ENCODE results near the gene DBI. TPM values are rescaled to one million over a fixed set of nuclear protein-coding genes. Genes with fewer than 3 reads are reported as not detected.
"Not testable (repeated sequence)": the region's sequence is repeated elsewhere in the genome, so short reads cannot be mapped to it uniquely, and the experiment has no call there.

Gene DBI
- polyA plus RNA-seq, 3 donors, result 252 to 308 (median 290) TPM

GRCh38 chr2:119393971-119394748 lies 27.4 kb downstream of the DBI start:
- DNase-seq (ENCODE audit: low read depth in 3 of 3, low spot score in 2 of 3), result no peak

GRCh38 chr2:119397196-119397595 lies 30.4 kb downstream of the DBI start:
- no peak for DNase-seq (ENCODE audit: low read depth in 3 of 3, low spot score in 2 of 3)

DNA sequence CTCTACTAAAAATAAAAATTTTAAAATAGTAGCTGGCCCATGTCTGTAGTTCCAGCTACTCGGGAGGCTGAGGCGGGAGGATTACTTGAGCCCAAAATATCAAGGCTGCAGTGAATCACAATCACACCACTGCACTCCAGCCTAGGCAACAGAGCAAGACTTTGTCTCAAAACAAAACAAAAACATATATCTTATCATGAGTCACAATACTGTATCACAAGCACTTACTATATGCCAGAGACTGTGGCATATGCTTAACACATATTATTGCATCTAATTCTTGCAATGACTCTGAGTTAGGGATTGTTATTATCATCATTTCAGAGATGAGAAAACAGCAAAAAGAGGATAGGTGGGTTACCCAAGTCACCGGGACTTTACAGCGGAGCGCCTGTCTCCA lies 35.3 kb downstream of the DBI start:
- DNase-seq (ENCODE audit: low read depth in 3 of 3, low spot score in 2 of 3), result no peak

GRCh38 chr2:119402645-119403560 lies 36.1 kb downstream of the DBI start:
- no peak for DNase-seq (ENCODE audit: low read depth in 3 of 3, low spot score in 2 of 3)

- not testable (repeated sequence) for DNase-seq (ENCODE audit: low read depth in 3 of 3, low spot score in 2 of 3)
These were observed 36.8 kb downstream of the DBI start for GRCh38 chr2:119403618-119404017.

GRCh38 chr2:119405151-119405550 lies 38.4 kb downstream of the DBI start:
- DNase-seq (ENCODE audit: low read depth in 3 of 3, low spot score in 2 of 3), result no peak

- DNase-seq (ENCODE audit: low read depth in 3 of 3, low spot score in 2 of 3), result no peak
These were observed 40.8 kb downstream of the DBI start for GRCh38 chr2:119407430-119408220.

DNA sequence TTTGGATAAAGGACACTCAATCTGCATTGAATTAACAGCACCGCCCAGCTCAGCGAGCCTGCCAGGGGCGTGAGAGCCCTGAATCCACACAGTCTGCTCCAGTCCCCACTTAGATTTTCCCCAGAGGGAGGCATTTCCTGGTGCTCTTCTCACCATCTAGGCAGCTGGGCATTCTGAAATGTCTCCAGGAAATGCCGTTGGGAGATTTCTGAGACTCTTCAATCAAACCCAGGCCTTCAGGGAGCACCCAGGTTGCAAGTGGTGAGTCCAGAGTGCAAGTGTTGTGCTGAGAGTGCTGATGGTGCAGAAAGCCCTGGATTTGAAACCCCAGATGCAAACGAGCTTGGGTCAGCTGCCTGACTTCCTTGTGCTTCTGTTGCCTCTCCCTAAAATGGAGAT lies 41.4 kb downstream of the DBI start:
- DNase-seq (ENCODE audit: low read depth in 3 of 3, low spot score in 2 of 3), result no peak

GRCh38 chr2:119409506-119409905 lies 42.7 kb downstream of the DBI start:
- DNase-seq (ENCODE audit: low read depth in 3 of 3, low spot score in 2 of 3), result no peak

GRCh38 chr2:119414894-119415293 lies 48.1 kb downstream of the DBI start:
- no peak for DNase-seq (ENCODE audit: low read depth in 3 of 3, low spot score in 2 of 3)

- DNase-seq (ENCODE audit: low read depth in 3 of 3, low spot score in 2 of 3), result no peak
These were observed 48.9 kb downstream of the DBI start for GRCh38 chr2:119415630-119416029.

GRCh38 chr2:119416299-119416923 lies 49.6 kb downstream of the DBI start:
- no peak for DNase-seq (ENCODE audit: low read depth in 3 of 3, low spot score in 2 of 3)

GRCh38 chr2:119417908-119418307 lies 51.1 kb downstream of the DBI start:
- no peak for DNase-seq (ENCODE audit: low read depth in 3 of 3, low spot score in 2 of 3)

DNA sequence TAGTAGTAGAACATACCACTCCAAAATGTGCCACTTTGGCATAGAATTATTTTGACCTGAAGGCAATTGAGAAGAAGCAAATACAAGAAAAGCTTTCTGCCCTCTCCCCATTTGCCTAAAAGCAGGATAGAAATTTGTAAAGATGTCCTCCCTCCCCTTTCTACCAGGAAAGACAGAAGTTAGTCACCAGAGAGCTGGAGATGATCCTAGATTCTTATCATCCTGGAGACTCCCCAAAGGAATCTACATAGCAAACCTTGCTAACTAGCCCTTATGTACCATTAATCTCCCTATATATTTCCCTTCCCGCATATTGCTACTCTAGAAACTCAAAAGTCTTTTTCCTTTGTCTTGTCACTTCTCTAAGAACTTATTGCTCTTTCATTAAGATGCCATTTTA lies 52.3 kb downstream of the DBI start:
- DNase-seq (ENCODE audit: low read depth in 3 of 3, low spot score in 2 of 3), result no peak

DNA sequence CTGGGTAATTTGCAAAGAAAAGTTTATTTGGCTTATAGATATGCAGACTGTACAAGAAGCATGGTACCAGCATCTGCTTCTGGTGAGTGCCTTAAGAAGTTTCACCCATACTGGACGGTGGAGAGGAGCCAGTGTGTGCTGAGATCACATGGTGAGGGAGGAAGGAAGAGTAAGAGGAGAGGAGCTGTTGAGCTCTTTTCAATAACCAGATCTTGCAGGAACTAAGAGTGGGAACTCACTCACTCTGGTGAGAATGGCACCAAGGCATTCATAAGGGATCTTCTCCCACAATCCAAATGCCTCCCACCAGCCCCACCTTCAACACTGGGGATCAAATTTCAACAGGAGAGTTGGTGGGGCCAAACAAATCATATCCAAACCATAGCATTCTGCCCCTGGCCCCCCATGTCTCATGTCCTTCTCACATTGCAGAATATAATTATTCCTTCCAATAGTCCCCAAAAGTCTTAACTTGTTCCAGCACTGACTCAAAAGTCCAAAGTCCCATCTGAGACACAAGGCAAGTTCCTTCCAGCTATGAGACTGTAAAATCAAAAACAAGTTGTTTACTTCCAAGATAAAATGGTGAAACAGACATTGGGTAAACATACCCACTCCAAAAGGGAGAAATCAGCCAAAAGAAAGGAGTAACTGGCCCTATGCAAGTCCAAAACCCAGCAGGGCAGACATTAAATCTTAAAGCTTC lies 53.2 kb downstream of the DBI start:
- no peak for DNase-seq (ENCODE audit: low read depth in 3 of 3, low spot score in 2 of 3)

DNA sequence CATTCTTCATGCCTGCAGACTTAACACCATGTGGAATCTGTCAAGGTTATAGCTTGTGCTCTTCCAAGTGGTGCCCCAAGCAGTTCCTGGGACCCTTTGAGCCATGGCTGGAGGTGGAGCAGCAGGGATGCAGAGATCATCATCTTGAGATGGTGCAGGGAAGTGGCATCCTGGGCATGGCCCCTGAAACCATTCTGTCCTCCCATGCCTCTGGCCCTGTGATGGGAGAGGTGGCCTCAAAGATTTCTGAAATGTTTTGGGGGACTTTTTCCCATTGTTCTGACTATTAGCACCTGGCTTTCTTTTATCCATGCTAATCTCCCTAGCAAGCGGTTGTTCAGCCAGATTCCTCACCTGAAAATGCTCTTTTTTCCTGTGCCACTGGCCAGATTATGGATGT lies 54.5 kb downstream of the DBI start:
- DNase-seq (ENCODE audit: low read depth in 3 of 3, low spot score in 2 of 3), result no peak

DNA sequence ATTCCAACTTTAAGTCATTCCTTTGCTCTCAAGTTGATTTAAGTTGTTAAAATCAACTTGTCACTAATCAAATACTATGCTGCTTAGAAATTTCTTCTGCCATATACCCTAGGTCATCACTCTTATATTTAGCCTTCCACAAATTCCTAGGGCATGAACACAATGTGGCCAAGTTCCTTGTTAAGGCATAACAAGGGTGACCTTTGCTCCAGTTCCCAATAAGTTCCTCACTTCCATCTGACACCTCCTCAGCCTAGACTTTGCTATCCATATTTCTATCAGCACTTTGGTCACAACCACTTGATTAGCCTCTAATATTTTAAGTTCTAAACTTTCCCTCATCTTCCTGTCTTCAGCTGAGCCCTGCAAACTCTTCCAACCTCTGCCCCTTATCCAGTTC lies 55.0 kb downstream of the DBI start:
- no peak for DNase-seq (ENCODE audit: low read depth in 3 of 3, low spot score in 2 of 3)

Data from right renal cortex interstitium (tissue), 3 donors.